ENCODE data around the gene PDLIM1. TPM values are rescaled to one million over a fixed set of nuclear protein-coding genes. Genes with fewer than 3 reads are reported as not detected.
A peak's percentile ranks its signal among the peaks of the same experiment; 100 is the strongest.

PDLIM1 gene, protein sequence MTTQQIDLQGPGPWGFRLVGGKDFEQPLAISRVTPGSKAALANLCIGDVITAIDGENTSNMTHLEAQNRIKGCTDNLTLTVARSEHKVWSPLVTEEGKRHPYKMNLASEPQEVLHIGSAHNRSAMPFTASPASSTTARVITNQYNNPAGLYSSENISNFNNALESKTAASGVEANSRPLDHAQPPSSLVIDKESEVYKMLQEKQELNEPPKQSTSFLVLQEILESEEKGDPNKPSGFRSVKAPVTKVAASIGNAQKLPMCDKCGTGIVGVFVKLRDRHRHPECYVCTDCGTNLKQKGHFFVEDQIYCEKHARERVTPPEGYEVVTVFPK
- 10 to 100 TPM; 69.7 to 81.7 (median 75.2) TPM for polyA plus RNA-seq (ENCODE audit: insufficient read length in 4 of 4)

DNA sequence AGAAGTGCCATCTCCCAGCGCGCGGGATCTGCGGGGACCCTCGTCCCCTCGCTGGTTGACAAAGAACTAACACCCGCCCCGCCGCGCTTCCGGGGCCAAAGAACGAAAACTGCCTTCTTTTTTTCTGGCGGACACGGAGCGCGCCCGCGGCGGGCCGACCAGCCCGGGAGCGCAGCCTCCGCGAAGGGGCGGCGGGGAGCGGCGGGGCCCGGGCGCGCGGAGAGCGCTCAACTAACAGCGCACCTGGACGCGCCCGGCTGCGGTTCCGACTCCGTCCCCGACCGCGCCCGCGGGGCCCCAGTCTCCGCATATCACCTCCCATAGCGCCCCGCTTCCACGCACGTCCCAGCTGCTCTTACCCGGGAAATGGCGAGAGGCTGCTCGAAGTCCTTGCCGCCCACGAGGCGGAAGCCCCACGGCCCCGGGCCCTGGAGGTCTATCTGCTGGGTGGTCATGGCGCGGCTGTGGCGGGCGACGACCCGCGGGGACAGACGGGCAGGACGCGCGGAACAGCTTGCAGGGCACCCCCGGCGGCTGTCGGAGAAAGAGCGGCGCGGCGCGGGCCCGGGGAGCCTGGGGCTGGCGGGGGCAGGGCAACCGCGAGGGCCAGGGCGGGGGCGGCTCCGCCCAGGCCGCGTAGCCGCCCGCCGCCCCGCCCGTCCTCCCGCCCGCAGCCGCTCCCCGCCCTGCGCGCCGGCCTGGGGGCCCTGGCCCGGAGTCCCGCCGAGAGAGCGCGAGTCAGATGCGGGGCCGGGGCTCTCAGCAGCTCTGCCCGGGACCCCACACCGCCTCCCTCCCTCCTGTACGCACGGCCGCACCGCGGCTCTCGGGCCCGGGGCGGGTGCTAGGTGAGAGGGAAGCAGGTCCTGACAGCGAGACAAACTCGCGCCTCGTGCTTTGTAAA is at the start of gene PDLIM1:
Gene PDLIM1, minus strand, starts transcription at position 543 of the 904 bp plus-strand sequence. Its CDS starts 88 bp downstream, at position 455.
- peak in 1 of 4 donors; percentile 36 for DNase-seq (ENCODE audit: low read depth in 4 of 4, low spot score in 2 of 4)

DNA sequence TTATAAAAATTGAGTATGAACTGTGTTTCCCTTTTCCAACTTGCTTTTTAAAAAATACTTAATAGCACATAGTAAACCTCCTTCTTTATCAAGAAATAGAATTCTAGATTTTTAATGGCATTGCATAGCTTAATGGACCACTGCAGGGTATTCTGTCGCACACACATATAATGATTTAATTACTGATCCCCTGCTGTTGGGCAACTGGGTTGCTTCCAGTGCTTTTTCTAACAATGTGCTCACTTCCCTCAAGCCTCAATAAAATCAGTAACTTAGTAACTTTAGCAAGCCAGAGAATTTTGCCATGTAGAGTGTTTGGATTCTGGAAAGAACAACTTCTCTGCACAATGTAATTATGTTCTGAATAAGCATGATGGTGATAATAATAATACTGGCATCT is 49.1 kb upstream of the PDLIM1 start:
- DNase-seq (ENCODE audit: low read depth in 4 of 4, low spot score in 2 of 4) = no peak

DNA sequence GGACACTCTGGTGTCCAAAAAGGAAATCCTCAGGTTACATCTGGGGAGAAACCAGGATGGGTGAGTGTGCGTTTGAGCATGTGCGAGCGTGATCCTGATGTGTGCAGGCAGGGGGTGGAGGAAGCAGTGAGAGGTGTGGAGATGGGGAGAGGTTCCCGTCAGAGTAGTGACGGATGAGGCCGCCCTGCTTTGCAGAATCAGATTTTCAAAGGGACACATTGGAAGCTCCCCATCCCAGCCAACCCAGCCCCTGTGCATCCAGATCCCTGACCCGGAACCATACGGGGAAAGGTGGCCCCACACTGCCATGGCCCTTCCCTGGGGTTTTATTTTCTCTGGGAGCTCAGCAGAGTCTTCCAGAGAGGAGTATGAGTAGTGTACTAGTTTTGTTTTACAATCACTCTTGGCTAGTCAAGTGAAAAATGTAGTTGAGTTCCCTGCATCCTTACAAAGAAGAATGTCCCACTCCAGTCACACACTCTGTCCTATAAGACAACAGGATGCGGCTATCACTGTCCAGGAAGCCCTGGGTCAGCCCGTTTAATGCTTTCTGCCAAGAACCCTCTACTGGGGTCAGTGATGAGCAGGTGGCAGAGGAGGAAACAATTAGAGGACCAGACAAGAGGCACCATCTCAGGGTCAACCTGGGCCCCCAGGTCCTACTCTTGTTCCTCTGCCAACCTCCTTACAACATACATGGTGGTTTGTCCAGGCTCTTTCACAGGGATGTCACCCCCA is 46.8 kb upstream of the PDLIM1 start:
- DNase-seq (ENCODE audit: low read depth in 4 of 4, low spot score in 2 of 4) = no peak

DNA sequence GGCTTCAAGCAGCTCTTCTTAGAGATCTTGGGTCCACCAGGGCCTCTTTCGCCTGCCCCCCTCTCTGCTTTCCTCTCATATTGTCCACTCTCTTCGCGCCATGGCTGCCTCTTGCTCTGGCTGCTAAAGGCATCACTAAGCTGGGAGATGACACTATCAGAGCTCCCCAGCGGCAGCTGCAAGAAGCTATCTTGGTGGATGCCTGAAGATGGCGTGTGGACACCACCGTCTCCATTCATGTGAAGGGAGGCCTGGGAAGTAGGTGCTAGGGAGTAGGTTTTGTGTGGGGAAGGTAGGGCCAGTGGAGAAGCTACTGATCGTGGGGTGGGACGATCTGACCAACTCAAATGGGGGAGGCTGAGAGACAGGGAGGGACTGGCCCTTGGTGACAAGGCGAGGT is 45.9 kb upstream of the PDLIM1 start:
- DNase-seq (ENCODE audit: low read depth in 4 of 4, low spot score in 2 of 4) = no peak

DNA sequence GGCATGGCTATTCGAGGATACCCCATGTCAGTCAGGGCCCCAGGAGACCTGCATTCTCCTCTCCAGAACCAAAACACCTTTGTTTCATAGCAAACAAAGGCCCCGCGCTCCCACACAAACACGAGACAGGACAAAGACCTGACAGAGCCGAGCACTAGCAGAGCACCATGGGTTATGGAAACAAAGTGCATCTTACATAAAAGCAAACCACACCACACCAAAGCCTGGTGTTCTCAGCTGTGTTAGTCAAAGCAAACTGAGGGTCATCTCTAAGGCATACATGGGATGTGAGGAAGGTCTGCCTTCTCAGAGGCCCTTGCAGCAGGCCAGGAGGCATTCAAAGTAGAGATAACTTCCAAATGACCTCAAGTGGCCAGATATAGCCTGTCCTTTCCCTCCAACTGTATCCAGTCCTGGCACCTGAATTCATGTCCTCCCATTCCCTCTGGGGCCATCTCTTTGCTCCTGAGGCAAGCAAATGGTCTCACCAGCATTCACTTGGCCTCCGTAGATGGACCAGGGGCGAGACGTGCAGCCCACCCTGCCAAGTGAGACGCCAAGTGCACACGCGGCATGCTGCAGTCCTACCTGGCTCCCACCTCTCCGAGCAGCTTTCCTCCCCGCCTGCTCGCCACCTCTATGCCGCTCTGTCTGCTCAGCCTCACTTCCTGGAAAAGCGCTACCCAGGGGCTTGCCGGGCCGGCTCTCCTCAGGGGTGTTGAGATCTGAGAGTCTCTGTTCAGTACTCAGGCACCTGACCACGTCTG is 45.3 kb upstream of the PDLIM1 start:
- no peak for DNase-seq (ENCODE audit: low read depth in 4 of 4, low spot score in 2 of 4)

DNA sequence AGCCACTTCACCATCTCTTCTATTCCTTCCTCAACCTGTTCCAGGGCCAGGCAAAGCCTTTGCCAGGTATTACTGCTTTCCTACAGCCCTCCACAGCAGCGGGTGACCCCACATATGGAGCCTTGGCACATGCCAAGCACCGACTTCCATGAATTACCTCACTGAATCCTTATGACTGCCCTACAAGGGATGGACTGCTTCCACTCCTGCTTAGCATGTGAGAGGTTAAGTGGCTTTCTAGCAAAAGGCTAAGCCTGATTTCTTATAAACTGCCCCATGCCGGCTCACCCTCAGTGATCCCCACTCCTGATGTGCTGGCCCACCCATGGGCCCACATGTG is 44.0 kb upstream of the PDLIM1 start:
- no peak for DNase-seq (ENCODE audit: low read depth in 4 of 4, low spot score in 2 of 4)

DNA sequence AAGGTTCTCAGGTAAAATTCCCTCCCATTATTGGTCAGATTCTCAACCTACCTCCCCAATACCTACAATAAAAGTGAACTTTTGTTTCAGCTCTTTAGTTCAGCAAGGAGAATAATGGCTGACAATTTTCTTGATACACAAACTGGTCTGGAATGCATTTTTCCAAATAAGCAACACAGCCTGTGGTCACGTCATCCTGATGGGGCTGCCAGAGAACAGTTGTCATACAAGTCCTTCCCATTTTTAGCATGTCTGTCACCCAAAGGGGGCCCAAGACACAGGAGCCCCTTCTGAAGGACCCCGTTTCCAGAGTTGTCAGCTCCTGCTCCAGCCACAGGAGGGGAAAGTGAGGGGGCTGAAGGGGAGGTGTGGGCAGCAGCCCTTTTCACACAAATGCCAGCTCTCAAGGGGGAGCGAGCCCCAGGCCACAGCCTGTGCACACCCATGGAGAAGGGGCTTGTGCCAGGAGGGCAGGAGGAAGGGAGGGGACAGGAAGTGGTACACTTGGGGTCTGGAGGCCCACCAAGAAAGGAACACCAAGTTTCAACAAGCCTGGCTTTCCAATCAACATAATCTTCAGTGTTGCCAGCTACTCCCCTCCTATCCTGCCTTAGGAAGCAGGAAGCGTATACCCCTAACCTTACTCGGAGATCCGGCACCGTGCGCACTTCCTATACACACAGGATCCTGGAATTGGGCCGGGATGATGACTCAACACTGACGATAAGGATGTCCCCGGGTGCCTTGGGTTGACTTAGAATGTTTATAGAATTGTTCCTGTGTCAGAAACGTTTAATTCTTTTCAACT is 43.4 kb upstream of the PDLIM1 start:
- no peak for DNase-seq (ENCODE audit: low read depth in 4 of 4, low spot score in 2 of 4)

DNA sequence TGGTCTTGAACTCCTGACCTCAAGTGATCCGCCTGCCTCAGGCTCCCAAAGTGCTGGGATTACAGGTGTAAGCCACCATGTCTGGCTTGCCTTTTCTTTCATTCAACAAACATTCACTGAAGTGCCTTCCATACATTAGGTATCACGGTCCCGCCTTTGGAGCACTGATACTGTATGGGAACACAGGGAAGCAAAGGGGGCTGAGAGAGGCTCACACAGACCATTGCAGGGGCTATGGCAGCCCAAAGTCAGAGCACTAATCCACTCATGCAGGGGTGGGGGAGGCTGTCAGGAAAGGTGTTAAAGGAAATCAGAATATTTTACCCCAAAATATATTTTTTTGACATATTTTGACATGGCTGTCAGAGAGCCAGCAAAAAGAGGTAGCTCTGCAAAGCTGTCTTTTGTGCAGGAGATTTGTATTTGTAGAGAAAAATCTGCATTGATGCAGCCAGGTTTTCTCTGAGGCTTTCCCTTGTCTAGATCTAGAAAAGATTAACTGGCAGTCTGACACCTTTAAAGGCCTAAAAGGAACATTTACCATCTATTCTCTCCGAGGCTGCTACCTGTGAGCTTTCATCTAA is 42.0 kb upstream of the PDLIM1 start:
- no peak for DNase-seq (ENCODE audit: low read depth in 4 of 4, low spot score in 2 of 4)

DNA sequence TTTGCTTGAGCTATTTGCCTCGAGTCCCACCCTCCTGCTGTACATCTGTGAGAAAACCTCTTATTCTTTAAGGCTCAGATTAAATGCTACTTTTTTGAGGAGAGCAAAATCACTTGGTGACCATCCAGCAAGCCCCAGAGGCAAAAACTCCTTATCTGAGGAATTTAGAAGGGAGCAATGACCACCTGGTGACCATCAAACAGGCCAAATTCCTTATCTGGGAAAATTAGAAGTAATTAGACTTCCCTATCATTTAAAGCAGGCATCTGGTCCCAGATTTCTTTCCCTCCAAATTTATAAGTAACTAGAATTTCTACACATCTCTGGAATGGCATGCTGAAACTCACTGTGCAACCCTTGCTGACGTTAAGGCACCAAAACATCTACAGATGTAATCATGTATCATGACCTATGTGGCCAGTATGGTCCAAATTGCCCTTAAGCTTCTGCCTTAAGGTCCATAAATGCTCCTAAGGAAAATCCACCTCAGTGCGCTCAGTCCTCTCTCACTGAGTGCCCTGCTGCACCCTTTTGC is 40.9 kb upstream of the PDLIM1 start:
- no peak for DNase-seq (ENCODE audit: low read depth in 4 of 4, low spot score in 2 of 4)

DNA sequence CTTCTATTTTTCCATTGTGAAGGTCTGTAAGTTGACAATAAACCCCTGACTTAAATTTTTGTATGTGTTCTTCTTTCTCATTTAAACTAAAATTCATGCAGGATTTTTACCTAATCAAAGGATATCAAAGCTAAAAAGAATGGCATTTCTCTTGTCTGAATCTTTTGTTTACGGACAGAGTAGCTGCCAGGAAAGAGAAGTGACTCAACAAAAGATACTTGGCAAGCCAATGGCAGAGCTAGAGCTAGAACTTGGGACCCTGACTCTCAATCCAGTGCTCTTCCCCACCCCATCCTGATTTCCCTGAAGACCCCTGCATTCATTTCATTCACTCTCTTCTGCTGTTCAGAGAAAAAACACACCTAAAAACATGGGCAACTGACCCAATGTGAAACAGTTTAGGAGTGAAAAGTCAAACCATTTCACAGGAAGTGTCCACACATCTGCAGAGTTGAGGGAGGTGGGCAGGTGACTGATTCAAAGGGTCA is 40.2 kb upstream of the PDLIM1 start:
- no peak for DNase-seq (ENCODE audit: low read depth in 4 of 4, low spot score in 2 of 4)

DNA sequence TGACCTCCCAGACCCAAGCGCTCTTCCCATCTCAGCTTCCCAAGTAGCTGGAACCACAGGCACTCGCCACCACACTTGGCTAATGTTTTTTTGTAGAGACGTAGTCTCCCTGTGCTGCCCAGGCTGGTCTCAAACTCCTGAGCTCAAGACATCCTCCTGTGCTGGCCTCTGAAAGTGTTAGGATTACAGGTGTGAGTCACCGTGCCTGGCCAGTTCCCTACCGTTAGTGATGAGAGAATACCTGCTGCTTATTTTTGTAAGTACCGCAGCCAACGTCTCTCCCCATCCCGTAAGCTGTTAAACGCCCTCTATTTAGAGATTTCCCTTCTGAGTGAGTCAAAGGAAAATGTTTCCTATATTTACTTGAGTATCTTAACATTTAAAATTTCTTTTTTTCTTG is 38.5 kb upstream of the PDLIM1 start:
- no peak for DNase-seq (ENCODE audit: low read depth in 4 of 4, low spot score in 2 of 4)

DNA sequence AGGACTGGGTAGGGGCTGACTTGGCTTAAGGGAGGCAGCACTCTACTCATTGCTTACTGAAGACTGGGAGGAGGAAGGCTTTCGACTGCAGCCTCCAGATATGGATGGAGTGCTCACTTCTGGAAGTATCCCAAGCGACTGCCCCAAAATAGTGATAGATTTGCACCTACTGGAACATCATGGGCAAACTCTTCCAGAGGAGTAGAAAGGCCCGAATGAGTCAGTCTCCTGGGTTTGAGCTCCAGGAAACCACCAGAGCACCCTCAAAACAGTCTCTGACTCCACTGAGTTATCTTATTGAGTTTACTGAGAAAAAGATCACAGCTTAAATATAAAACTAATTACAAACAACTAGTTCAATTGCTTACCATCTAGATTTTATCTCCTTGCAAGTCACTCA is 37.2 kb upstream of the PDLIM1 start:
- DNase-seq (ENCODE audit: low read depth in 4 of 4, low spot score in 2 of 4) = no peak

DNA sequence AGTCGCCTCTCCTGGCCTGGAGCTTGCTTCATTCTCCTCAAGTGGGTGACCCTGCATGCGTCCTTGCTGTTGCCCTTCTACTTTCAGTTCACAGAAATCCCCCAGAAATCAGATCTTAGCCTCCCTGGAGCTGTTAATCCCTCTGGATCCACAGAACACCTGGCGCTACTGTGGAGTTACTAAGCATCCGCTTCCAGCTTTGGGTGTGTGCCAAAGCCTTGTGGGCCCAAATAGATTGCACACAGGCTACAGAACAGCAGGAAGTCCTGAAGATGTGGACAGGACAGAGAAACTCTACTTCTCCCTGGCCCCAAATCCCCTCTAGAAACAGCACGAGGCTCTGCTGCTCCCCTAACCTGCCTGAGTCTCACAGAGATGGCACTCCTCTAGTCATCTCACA is 36.6 kb upstream of the PDLIM1 start:
- no peak for DNase-seq (ENCODE audit: low read depth in 4 of 4, low spot score in 2 of 4)

DNA sequence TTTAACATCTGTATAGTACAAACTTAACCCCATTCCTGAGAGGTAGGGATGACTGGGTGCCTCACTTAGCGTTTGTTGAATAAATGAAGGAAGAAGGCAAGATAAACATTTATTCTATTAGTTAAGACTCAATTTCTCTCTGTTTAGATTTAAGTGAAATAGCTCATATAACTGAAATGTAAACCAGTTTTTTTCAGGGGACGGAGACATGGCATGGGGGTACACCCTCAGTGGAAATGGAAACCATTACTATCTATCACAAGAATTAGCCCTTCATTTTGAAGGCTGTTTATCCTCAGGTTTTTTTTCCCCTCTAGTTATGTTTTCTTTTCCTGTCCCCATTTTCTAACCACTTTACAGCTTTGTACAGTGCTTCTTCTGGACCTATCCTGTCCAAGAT is 35.6 kb upstream of the PDLIM1 start:
- DNase-seq (ENCODE audit: low read depth in 4 of 4, low spot score in 2 of 4) = no peak

DNA sequence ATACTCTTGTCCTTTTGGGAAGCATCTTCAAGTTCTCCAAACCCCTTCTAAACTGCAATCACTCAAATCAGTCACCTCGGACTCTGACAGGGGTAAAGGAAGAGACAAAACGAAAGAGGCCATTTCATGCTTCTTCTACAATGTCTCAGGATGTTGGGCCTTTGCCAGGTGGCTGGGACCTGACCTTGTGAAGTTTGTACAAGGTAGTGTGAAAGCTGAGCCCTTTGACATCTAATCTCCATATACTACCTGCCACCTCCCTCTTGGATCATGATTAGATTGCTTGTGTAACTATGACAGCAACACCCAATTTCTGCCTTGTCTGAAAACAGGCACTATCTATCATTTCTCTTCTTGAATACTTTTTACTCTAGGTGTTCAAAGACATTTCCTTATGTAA is 35.1 kb upstream of the PDLIM1 start:
- no peak for DNase-seq (ENCODE audit: low read depth in 4 of 4, low spot score in 2 of 4)

DNA sequence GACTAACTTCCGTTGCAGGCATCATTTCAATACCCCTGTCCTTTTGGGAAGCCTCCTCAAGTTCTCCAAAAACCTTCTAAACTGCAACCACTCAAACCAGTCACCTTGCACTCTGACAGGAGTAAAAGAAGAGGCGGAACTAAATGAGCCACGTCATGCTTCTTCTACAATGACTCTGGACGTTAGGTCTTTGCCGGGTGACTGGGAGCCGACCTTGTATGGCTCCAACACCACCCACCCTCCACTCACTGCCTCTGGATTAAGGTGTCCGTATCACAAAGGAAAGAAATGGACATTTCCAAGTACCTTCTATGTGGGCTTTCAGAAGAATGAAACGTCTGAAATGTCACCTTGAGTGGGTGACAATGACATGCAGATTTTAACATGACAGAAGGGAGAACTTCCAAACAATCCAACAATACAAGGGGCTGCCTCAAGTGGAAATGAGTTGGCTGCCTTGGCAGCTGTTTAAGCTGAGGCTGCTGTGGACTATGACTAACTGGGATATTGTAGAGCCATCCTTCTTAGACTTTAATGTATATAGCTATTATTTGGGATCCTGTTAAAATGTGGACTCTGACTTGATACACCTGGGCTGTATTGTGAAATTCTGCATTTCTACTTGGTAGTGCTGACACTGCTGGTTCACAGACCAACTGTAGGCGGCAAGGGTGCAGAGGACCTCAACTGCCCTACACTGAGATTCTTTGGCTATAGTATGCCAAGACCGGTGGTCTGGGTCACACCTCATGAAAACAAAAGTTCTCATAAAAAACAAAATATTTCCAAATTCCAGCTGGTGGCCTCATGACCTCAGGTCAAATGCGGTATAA is 33.8 kb upstream of the PDLIM1 start:
- no peak for DNase-seq (ENCODE audit: low read depth in 4 of 4, low spot score in 2 of 4)

DNA sequence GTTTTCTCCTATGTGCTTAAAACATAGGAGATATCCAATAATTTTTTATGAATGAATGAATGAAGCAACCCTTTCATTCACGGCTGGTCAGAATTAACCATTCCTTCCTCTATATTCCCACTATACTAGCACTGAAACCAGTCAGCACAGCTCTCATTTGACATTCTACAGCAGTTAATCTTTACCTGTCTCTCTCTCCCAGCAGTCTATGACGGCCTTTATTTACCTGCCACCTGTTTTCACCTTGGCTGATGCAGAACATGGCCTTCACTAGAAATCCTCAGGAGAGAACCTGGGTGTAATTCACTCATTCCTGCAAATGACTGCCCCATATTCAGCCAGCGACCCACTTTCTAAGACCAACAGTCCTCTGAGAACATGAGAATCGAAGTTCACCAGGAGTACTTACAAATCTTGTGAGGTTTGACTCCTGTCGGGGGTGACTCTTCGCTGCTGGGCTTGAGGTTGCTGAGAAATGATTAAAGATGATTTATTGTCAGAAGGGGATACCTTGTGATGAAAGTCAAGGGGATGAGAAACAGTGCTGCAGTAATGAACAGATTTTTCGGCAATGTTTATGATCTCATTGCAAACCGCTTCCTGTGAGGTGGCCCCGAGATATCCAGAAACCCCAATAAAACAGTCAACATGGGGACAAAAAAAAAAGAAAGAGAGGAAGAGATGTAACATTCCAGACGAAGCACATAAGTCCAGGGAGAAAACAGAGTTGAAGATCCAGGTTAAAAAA is 30.9 kb upstream of the PDLIM1 start:
- no peak for DNase-seq (ENCODE audit: low read depth in 4 of 4, low spot score in 2 of 4)

All from left renal cortex interstitium (tissue), 4 donors.